HFFc6 (cell line): Measurements from ENCODE around the gene SRRM4. TPM values are rescaled to one million over a fixed set of nuclear protein-coding genes. Genes with fewer than 3 reads are reported as not detected.
"Not testable (repeated sequence)": the region's sequence is repeated elsewhere in the genome, so short reads cannot be mapped to it uniquely, and the experiment has no call there.

Experiments used
- DNase-seq: peaks from one replicate; pipeline ENCODE4 v3.0.0-alpha.2; 2018
- H3K27ac Mint-ChIP-seq: 2 replicates; pipeline ENCODE4 v1.8.0; 2020; ENCODE audit warnings: mild to moderate bottlenecking, mixed read lengths
- H3K27me3 Mint-ChIP-seq: 2 replicates; pipeline ENCODE4 v1.8.0; 2021; ENCODE audit warnings: mild to moderate bottlenecking, moderate library complexity, mixed read lengths; ENCODE audit not compliant: insufficient read depth
- H3K36me3 Mint-ChIP-seq: 2 replicates; pipeline ENCODE4 v1.8.0; 2021; ENCODE audit warnings: low read depth, mixed read lengths
- H3K4me1 Mint-ChIP-seq: 2 replicates; pipeline ENCODE4 v1.8.0; 2020; ENCODE audit warnings: low read depth, mixed read lengths
- H3K4me3 Mint-ChIP-seq: 2 replicates; pipeline ENCODE4 v1.8.0; 2020; ENCODE audit warnings: mild to moderate bottlenecking, moderate library complexity, mixed read lengths
- H3K9me3 Mint-ChIP-seq: 2 replicates; pipeline ENCODE4 v1.8.0; 2020; ENCODE audit warnings: mild to moderate bottlenecking, mixed read lengths
- CTCF ChIP-seq: fragments of 200-600 bp; sonication (generic); IDR thresholded peaks from 2 replicates; pipeline ENCODE4 v1.5.0; 2021; ENCODE audit warnings: antibody characterized with exemption, mild to moderate bottlenecking
- total RNA-seq, 6 experiments: library from RNA; stranded (reverse); fragmentation: NEBNext Ultra II Directional; extraction: Animal tissue kit (Norgen Biotek cat#: 25700); gene quantifications; 2 replicates in 1 of 6; 3 replicates in 5 of 6; pipeline ENCODE4 v1.2.3, GENCODE V29; 2021

Gene SRRM4
- total RNA-seq, 6 experiments from 2014 or later = not detected

GRCh38 chr12:119090865-119091264 is 109.5 kb downstream of the SRRM4 start:
- Mint-ChIP-seq H3K4me3 (no peak overlapping the region), H3K4me1 (no peaks in the 10 kb centered on the region), H3K36me3 (peaks cover 15% of the 10 kb centered on the region), H3K27ac (no peak overlapping the region), H3K27me3 (no peaks in the 10 kb centered on the region; the same call in 1 of the 2 replicates), H3K9me3 (peaks cover 66% of the 10 kb centered on the region)
- DNase-seq = no peak
- no peak for TF ChIP-seq CTCF

GRCh38 chr12:119096429-119097202 is 115.3 kb downstream of the SRRM4 start:
- Mint-ChIP-seq H3K4me3 (no peak overlapping the region), H3K9me3 (peaks cover 73% of the 10 kb centered on the region), H3K27ac (no peak overlapping the region), H3K4me1 (no peaks in the 10 kb centered on the region), H3K27me3 (peaks cover 2% of the 10 kb centered on the region), H3K36me3 (peaks cover 11% of the 10 kb centered on the region; the same call in 1 of the 2 replicates)
- DNase-seq = no peak
- no peak for TF ChIP-seq CTCF

GRCh38 chr12:119100933-119101332 is 119.6 kb downstream of the SRRM4 start:
- Mint-ChIP-seq H3K36me3 (0 out of 2 replicates have a peak, but pooled peaks cover 3% of the 10 kb centered on the region), H3K4me1 (no peaks in the 10 kb centered on the region), H3K27me3 (peaks cover 2% of the 10 kb centered on the region), H3K4me3 (no peak overlapping the region), H3K27ac (no peak overlapping the region), H3K9me3 (peaks cover 40% of the 10 kb centered on the region)
- no peak for TF ChIP-seq CTCF
- no peak for DNase-seq

GRCh38 chr12:119102274-119102673 is 120.9 kb downstream of the SRRM4 start:
- Mint-ChIP-seq H3K4me3 (no peak overlapping the region), H3K9me3 (peaks cover 31% of the 10 kb centered on the region), H3K4me1 (no peaks in the 10 kb centered on the region), H3K36me3 (0 out of 2 replicates have a peak, but pooled peaks cover 3% of the 10 kb centered on the region), H3K27me3 (peaks cover 2% of the 10 kb centered on the region), H3K27ac (no peak overlapping the region)
- TF ChIP-seq CTCF = no peak
- no peak for DNase-seq

GRCh38 chr12:119102714-119103113 is 121.4 kb downstream of the SRRM4 start:
- Mint-ChIP-seq H3K36me3 (0 out of 2 replicates have a peak, but pooled peaks cover 3% of the 10 kb centered on the region), H3K27me3 (peaks cover 2% of the 10 kb centered on the region), H3K9me3 (peaks cover 27% of the 10 kb centered on the region), H3K4me3 (no peak overlapping the region), H3K27ac (no peak overlapping the region), H3K4me1 (no peaks in the 10 kb centered on the region)
- DNase-seq = no peak
- no peak for TF ChIP-seq CTCF

- H3K27me3 Mint-ChIP-seq, H3K9me3 Mint-ChIP-seq, H3K4me3 Mint-ChIP-seq, H3K4me1 Mint-ChIP-seq, DNase-seq, H3K36me3 Mint-ChIP-seq, H3K27ac Mint-ChIP-seq: not testable (repeated sequence)
These were observed 123.6 kb downstream of the SRRM4 start for GRCh38 chr12:119104969-119105368.
